A549 (cell line): Measurements from ENCODE around the gene FN3KRP. TPM values are rescaled to one million over a fixed set of nuclear protein-coding genes. Genes with fewer than 3 reads are reported as not detected.
A peak's percentile ranks its signal among the peaks of the same experiment; 100 is the strongest.

Experiments used
- ATAC-seq, 2 experiments: fragments of 200-7000 bp in 1 of 2; fragments of >200 bp in 1 of 2; cut with Nextera tagmentation in 1 of 2; cut with Tn5 transposase in 1 of 2; 3 replicates each; pipeline versions ENCODE4 v1.8.0 to v1.9.1; 2018 to 2020; ENCODE audit warnings: mild to moderate bottlenecking in 1 of 2, moderate library complexity in 1 of 2
- CTCF ChIA-PET: fragments of 300-600 bp; sonication (Branson Sonifier 250); formaldehyde crosslinking; extraction: SDS; loops from one replicate; lab custom pipeline; 2021; ENCODE audit warnings: antibody characterized with exemption, inconsistent platforms; lab: Yijun Ruan, JAX
- POLR2A ChIA-PET: fragments of 350-600 bp; formaldehyde crosslinking; extraction: SDS; loops from one replicate; lab custom pipeline; 2021; ENCODE audit warnings: antibody characterized with exemption, inconsistent platforms; lab: Yijun Ruan, JAX
- DNase-seq, 2 experiments: peaks; one replicate each; pipeline versions ENCODE4 v3.0.0 to v3.0.0-alpha.2; 2011 to 2016; ENCODE audit warnings: low read depth in 1 of 2, low spot score in 1 of 2
- FAIRE-seq: peaks from 2 replicates; lab custom pipeline; 2011; peaks lifted over from hg19 to GRCh38; lab: Jason Lieb, UNC
- H3K27ac ChIP-seq, 2 experiments: fragments of >200 bp; sonication (Bioruptor Twin); formaldehyde crosslinking; 3 replicates each; pipeline ENCODE4 v1.5.1; 2016 to 2017
- H3K4me1 ChIP-seq: fragments of >200 bp; sonication (Bioruptor Twin); formaldehyde crosslinking; 3 replicates; pipeline ENCODE4 v1.6.1; 2016
- H3K4me2 ChIP-seq: fragments of >200 bp; sonication (Bioruptor Twin); formaldehyde crosslinking; 3 replicates; pipeline ENCODE4 v1.6.1; 2016
- H3K4me3 ChIP-seq: fragments of >200 bp; sonication (Bioruptor Twin); formaldehyde crosslinking; 3 replicates; pipeline ENCODE4 v1.5.1; 2016
- H3K9me3 ChIP-seq: fragments of >200 bp; sonication (Bioruptor Twin); formaldehyde crosslinking; 3 replicates; pipeline ENCODE4 v1.6.1; 2016
- CHD4 ChIP-seq: fragments of 200-600 bp; sonication (generic); IDR thresholded peaks from 2 replicates; pipeline ENCODE4 v1.6.1; 2016; ENCODE audit warnings: antibody characterized with exemption, mild to moderate bottlenecking, borderline replicate concordance
- EP300 ChIP-seq, 2 experiments: fragments of >200 bp; sonication (Bioruptor Twin); formaldehyde crosslinking; IDR thresholded peaks; 2 replicates in 1 of 2; 3 replicates in 1 of 2; pipeline ENCODE4 v1.6.1; 2016 to 2017
- ESRRA ChIP-seq: fragments of 150-350 bp; IDR thresholded peaks from 2 replicates; pipeline ENCODE4 v1.6.1; 2014; ENCODE audit warnings: mild to moderate bottlenecking, low read length, borderline replicate concordance
- FOSB ChIP-seq: fragments of 250-450 bp; sonication (Bioruptor Pico); IDR thresholded peaks from 2 replicates; pipeline ENCODE4 v1.5.0; 2020; ENCODE audit warnings: mild to moderate bottlenecking, moderate library complexity
- FOSL2 ChIP-seq, 2 experiments: fragments of 450-650 bp in 1 of 2; fragments of >200 bp in 1 of 2; sonication (Bioruptor Twin) in 1 of 2; formaldehyde crosslinking; IDR thresholded peaks; 2 replicates each; pipeline versions ENCODE4 v1.5.0 to v1.6.1; 2016 to 2020; ENCODE audit warnings: mild to moderate bottlenecking in 1 of 2, moderate library complexity in 1 of 2
- HDAC2 ChIP-seq: fragments of 200-600 bp; sonication (generic); IDR thresholded peaks from 2 replicates; pipeline ENCODE4 v1.6.1; 2016
- HOXA7 ChIP-seq: fragments of 250-450 bp; sonication (Bioruptor Pico); IDR thresholded peaks from 2 replicates; pipeline ENCODE4 v1.5.0; 2020; ENCODE audit warnings: mild to moderate bottlenecking, moderate library complexity
- JUNB ChIP-seq: fragments of >200 bp; sonication (Bioruptor Twin); formaldehyde crosslinking; IDR thresholded peaks from 2 replicates; pipeline ENCODE4 v1.6.1; 2016
- KDM5A ChIP-seq: fragments of 200-600 bp; sonication (generic); IDR thresholded peaks from 2 replicates; pipeline ENCODE4 v1.6.1; 2016; ENCODE audit warnings: antibody characterized with exemption, mild to moderate bottlenecking
- MAX ChIP-seq: IDR thresholded peaks from 2 replicates; pipeline ENCODE4 v1.6.1; 2012
- NPAS2 ChIP-seq: fragments of 250-450 bp; sonication (Bioruptor Pico); IDR thresholded peaks from 2 replicates; pipeline ENCODE4 v1.8.0; 2022; ENCODE audit warnings: mild to moderate bottlenecking, moderate library complexity, borderline replicate concordance
- NR3C1 ChIP-seq: fragments of >200 bp; sonication (Bioruptor Twin); formaldehyde crosslinking; IDR thresholded peaks from 3 replicates; pipeline ENCODE4 v1.6.1; 2017
- POLR2A ChIP-seq: IDR thresholded peaks from 2 replicates; pipeline ENCODE4 v1.6.1; 2012; ENCODE audit warnings: mild to moderate bottlenecking, low read length
- RARB ChIP-seq: fragments of 250-450 bp; sonication (Bioruptor Pico); IDR thresholded peaks from 2 replicates; pipeline ENCODE4 v1.8.0; 2021; ENCODE audit warnings: mild to moderate bottlenecking, moderate library complexity
- TP53 ChIP-seq: fragments of 250-450 bp; sonication (Bioruptor Pico); IDR thresholded peaks from 2 replicates; pipeline ENCODE4 v1.5.0; 2021; ENCODE audit warnings: mild to moderate bottlenecking, moderate library complexity
- USF2 ChIP-seq: fragments of 450-650 bp; IDR thresholded peaks from 2 replicates; pipeline ENCODE4 v1.6.1; 2014; ENCODE audit warnings: antibody characterized with exemption
- ZC3H11A ChIP-seq: fragments of 450-650 bp; IDR thresholded peaks from 2 replicates; pipeline ENCODE4 v1.6.1; 2014; ENCODE audit warnings: antibody characterized with exemption, mild to moderate bottlenecking
- WGBS: methylation state at CpG from one replicate; pipeline ENCODE4 v1.1.6; 2017; ENCODE audit errors: missing lambda C conversion rate; 5-methylcytosine and 5-hydroxymethylcytosine counted together
- polyA plus RNA-seq, 4 experiments: library from polyadenylated mRNA; depleted of rRNA in 3 of 4; stranded (reverse); fragments of >200 nt; fragmentation: RNase III in 1 of 4; extraction: RNeasy Plus Mini Kit Qiagen cat#74134 plus additional on column Dnase treatment in 1 of 4; gene quantifications; 2 replicates in 3 of 4; 3 replicates in 1 of 4; pipeline ENCODE4 v1.2.3, GENCODE V29; 2011 to 2017
- TF ChIP-seq, protein P1 (sequence below): fragments of >200 bp; sonication (Bioruptor Twin); formaldehyde crosslinking; IDR thresholded peaks from 3 replicates; pipeline ENCODE4 v1.6.1; 2016
- TF ChIP-seq, protein P2 (sequence below): IDR thresholded peaks from 2 replicates; pipeline ENCODE4 v1.6.1; 2012; ENCODE audit warnings: low read depth, borderline replicate concordance
- TF ChIP-seq, protein P3 (sequence below): fragments of >200 bp; sonication (Bioruptor Twin); formaldehyde crosslinking; IDR thresholded peaks from 2 replicates; pipeline ENCODE4 v1.6.1; 2016
- TF ChIP-seq, protein P4 (sequence below): fragments of 250-450 bp; sonication (Bioruptor Pico); IDR thresholded peaks from 2 replicates; pipeline ENCODE4 v1.5.0; 2021; ENCODE audit warnings: mild to moderate bottlenecking, moderate library complexity, borderline replicate concordance
- TF ChIP-seq, protein P5 (sequence below): IDR thresholded peaks from 2 replicates; pipeline ENCODE4 v1.6.1; 2012

The FN3KRP gene
- polyA plus RNA-seq, 2 of the 4 experiments (the other 2 are of a cell fraction): 41.1 to 62.4 TPM

GRCh38 chr17:82705756-82706155 lies 10.8 kb upstream of the FN3KRP start:
- WGBS: 90% methylated on average over 18 of the region's 18 CpGs
- no peak for DNase-seq
- H3K27ac ChIP-seq: no peak overlapping the region
- CTCF ChIA-PET: no interaction called here
- no peak overlapping the region for H3K4me2 ChIP-seq
- no peak overlapping the region for H3K4me3 ChIP-seq
- no peak for ATAC-seq
- no peak for FAIRE-seq
- no peaks in the 10 kb centered on the region for H3K9me3 ChIP-seq
- no peak for TF ChIP-seq TP53 (CRISPR knock-in tag)
- TF ChIP-seq, protein P1, sequence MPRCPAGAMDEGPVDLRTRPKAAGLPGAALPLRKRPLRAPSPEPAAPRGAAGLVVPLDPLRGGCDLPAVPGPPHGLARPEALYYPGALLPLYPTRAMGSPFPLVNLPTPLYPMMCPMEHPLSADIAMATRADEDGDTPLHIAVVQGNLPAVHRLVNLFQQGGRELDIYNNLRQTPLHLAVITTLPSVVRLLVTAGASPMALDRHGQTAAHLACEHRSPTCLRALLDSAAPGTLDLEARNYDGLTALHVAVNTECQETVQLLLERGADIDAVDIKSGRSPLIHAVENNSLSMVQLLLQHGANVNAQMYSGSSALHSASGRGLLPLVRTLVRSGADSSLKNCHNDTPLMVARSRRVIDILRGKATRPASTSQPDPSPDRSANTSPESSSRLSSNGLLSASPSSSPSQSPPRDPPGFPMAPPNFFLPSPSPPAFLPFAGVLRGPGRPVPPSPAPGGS: no peak
- no peak for TF ChIP-seq HOXA7 (CRISPR knock-in tag)
- TF ChIP-seq ZC3H11A: no peak
- TF ChIP-seq, protein P2, sequence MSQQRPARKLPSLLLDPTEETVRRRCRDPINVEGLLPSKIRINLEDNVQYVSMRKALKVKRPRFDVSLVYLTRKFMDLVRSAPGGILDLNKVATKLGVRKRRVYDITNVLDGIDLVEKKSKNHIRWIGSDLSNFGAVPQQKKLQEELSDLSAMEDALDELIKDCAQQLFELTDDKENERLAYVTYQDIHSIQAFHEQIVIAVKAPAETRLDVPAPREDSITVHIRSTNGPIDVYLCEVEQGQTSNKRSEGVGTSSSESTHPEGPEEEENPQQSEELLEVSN: no peak
- no peak for TF ChIP-seq KDM5A
- TF ChIP-seq NPAS2 (CRISPR knock-in tag): no peak
- no peak for TF ChIP-seq MAX
- no peak for TF ChIP-seq NR3C1
- no peak for TF ChIP-seq ESRRA
- no peak for TF ChIP-seq POLR2A
- TF ChIP-seq CHD4: no peak
- TF ChIP-seq JUNB: no peak
- TF ChIP-seq, protein P3, sequence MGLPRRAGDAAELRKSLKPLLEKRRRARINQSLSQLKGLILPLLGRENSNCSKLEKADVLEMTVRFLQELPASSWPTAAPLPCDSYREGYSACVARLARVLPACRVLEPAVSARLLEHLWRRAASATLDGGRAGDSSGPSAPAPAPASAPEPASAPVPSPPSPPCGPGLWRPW: no peak
- POLR2A ChIA-PET: no interaction called here
- H3K4me1 ChIP-seq: peaks cover 28% of the 10 kb centered on the region

- 50% methylated on average over 4 of the region's 9 CpGs for WGBS
- ATAC-seq: peak in 1 of 2 experiments; percentile 11; a peak in 2 of 6 replicates
- CTCF ChIA-PET: interaction anchor here (1.7 kb wide), 1 partner anchor 12 kb away, joined by 7 read pairs; no protein-coding TSS in a partner anchor
Observed at GRCh38 chr17:82709024-82709675, 7.4 kb upstream of the FN3KRP start.

DNA sequence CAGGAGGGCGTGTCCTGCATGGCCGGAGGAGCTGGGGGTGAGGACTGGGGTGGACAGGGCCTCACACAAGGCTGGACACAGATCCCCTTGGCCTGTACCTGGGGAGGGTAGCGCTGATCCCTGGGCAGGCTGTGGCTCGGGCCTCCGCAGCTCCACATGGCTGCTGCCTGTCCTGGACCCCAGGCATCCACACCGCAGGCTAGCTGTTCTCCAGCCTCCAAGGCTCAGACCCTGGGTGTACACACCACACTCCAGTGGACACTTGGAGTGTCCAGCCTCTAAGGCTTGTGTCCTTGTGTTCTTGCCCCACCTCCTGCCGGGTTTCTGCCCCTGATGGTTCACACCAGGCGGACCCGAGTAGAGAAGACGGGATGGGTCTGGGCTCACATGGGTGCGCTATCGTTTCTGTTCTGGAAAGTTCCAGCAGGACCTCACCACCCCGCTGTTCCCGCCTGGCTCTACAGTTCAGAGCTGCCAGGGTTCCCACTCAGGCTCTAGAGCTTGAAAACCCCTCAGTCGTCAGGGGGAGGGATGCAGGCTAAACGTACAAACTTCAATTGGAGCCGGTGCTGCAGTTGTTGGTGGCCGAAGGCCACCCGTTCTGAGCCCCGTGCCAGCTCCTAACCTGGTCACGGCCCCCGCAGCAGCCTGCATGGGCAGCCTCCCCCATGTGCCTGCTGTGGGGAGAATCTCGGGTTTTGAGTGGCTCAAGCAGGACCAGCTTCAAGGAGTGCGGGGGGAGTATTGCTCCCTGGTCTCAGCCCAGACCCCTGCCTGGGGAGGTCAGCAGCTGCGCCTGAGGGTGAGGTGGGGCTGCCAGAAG lies 6.6 kb upstream of the FN3KRP start:
- no peaks in the 10 kb centered on the region for H3K9me3 ChIP-seq
- no peak for DNase-seq
- peak in 1 of 2 experiments; percentile 6; a peak in 2 of 6 replicates for ATAC-seq
- ChIA-PET CTCF (interaction anchor here (0.9 to 1.7 kb wide), 4 partner anchors 13 to 67 kb away, joined by 3 to 7 read pairs (median 4); no protein-coding TSS in a partner anchor), POLR2A (no interaction called here)
- no peak overlapping the region for H3K4me3 ChIP-seq
- H3K27ac ChIP-seq: no peak overlapping the region; a peak in 1 of 6 replicates
- FAIRE-seq: no peak
- no peak overlapping the region for H3K4me2 ChIP-seq
- WGBS: 92% methylated on average over 23 of the region's 25 CpGs
- H3K4me1 ChIP-seq: peaks cover 7% of the 10 kb centered on the region
- TF ChIP-seq FOSB (CRISPR knock-in tag) (no peak), EP300 (IDR thresholded peaks at IDR 0.05) (no peak), ZC3H11A (no peak), HDAC2 (no peak), JUNB (no peak), USF2 (no peak), FOSL2 (IDR thresholded peaks at IDR 0.05) (no peak), FOSL2 (CRISPR knock-in tag; IDR thresholded peaks at IDR 0.05) (no peak)
- TF ChIP-seq, protein P4, sequence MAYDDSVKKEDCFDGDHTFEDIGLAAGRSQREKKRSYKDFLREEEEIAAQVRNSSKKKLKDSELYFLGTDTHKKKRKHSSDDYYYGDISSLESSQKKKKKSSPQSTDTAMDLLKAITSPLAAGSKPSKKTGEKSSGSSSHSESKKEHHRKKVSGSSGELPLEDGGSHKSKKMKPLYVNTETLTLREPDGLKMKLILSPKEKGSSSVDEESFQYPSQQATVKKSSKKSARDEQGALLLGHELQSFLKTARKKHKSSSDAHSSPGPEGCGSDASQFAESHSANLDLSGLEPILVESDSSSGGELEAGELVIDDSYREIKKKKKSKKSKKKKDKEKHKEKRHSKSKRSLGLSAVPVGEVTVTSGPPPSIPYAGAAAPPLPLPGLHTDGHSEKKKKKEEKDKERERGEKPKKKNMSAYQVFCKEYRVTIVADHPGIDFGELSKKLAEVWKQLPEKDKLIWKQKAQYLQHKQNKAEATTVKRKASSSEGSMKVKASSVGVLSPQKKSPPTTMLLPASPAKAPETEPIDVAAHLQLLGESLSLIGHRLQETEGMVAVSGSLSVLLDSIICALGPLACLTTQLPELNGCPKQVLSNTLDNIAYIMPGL (CRISPR knock-in tag): no peak
- TF ChIP-seq, protein P5, sequence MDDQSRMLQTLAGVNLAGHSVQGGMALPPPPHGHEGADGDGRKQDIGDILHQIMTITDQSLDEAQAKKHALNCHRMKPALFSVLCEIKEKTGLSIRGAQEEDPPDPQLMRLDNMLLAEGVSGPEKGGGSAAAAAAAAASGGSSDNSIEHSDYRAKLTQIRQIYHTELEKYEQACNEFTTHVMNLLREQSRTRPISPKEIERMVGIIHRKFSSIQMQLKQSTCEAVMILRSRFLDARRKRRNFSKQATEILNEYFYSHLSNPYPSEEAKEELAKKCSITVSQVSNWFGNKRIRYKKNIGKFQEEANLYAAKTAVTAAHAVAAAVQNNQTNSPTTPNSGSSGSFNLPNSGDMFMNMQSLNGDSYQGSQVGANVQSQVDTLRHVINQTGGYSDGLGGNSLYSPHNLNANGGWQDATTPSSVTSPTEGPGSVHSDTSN: no peak

More at GRCh38 chr17:82709024-82709675, 7.4 kb upstream of the FN3KRP start:
- Histone ChIP-seq H3K27ac (peak overlapping the region in 1 of 2 experiments; percentile 36; a peak in 1 of 6 replicates), H3K4me1 (peaks cover 10% of the 10 kb centered on the region), H3K4me3 (no peak overlapping the region), H3K4me2 (peak overlapping the region; percentile 53; the same call in 1 of the 3 replicates), H3K9me3 (no peaks in the 10 kb centered on the region)
- DNase-seq (peak in 1 of 2 experiments; percentile 44), FAIRE-seq (no peak)
- TF ChIP-seq RARB (CRISPR knock-in tag): no peak
- TF ChIP-seq, protein P2: no peak
- POLR2A ChIA-PET: no interaction called here
